ENCODE results near the gene PSMA4.

DNA sequence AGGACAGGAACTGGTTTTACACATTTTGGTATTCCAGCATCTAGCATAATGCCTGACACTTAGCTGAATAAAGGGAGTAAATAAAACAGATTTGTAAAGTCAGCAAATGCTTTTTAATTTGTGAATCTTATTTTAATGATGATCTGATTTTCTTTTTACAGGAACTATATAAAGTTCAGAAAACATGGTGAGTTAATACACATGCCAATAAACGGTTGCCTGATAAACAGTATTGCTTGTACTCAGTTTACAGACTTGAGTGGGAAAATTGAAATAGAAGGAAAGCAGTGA is 1.4 kb downstream of the PSMA4 start:
- TF ChIP-seq, protein P1, sequence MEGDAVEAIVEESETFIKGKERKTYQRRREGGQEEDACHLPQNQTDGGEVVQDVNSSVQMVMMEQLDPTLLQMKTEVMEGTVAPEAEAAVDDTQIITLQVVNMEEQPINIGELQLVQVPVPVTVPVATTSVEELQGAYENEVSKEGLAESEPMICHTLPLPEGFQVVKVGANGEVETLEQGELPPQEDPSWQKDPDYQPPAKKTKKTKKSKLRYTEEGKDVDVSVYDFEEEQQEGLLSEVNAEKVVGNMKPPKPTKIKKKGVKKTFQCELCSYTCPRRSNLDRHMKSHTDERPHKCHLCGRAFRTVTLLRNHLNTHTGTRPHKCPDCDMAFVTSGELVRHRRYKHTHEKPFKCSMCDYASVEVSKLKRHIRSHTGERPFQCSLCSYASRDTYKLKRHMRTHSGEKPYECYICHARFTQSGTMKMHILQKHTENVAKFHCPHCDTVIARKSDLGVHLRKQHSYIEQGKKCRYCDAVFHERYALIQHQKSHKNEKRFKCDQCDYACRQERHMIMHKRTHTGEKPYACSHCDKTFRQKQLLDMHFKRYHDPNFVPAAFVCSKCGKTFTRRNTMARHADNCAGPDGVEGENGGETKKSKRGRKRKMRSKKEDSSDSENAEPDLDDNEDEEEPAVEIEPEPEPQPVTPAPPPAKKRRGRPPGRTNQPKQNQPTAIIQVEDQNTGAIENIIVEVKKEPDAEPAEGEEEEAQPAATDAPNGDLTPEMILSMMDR (IDR thresholded peaks at IDR 0.05): no peak
- TF ChIP-seq EZH2 (IDR thresholded peaks at IDR 0.05; ENCODE audit: borderline replicate concordance, insufficient read depth, low read depth, low read length, poor library complexity, severe bottlenecking): no peak

All from B cell (primary cell).